Neural progenitor cell (in vitro differentiated cells): ENCODE results near the gene MDP1. TPM values are rescaled to one million over a fixed set of nuclear protein-coding genes. Genes with fewer than 3 reads are reported as not detected.

ENCODE experiments used
- DNase-seq: peaks from one replicate; pipeline ENCODE4 v3.0.0-alpha.2; 2016; ENCODE audit warnings: low spot score
- H2AFZ ChIP-seq: fragments of 200-600 bp; sonication (generic); replicated peaks from 2 replicates; pipeline ENCODE4 v1.6.1; 2016; ENCODE audit warnings: antibody characterized with exemption
- H3F3A ChIP-seq: fragments of 200-600 bp; sonication (generic); 2 replicates; pipeline ENCODE4 v1.6.1; 2016; ENCODE audit warnings: antibody characterized with exemption, low read depth
- H3K27ac ChIP-seq: fragments of 200-600 bp; sonication (generic); 2 replicates; pipeline ENCODE4 v1.5.1; 2016; ENCODE audit warnings: mild to moderate bottlenecking
- H3K27me3 ChIP-seq: fragments of 200-600 bp; sonication (generic); 2 replicates; pipeline ENCODE4 v1.6.1; 2016; ENCODE audit warnings: mild to moderate bottlenecking, moderate library complexity
- H3K36me3 ChIP-seq: fragments of 200-600 bp; sonication (generic); 2 replicates; pipeline ENCODE4 v1.5.1; 2016
- H3K4me1 ChIP-seq: fragments of 200-600 bp; sonication (generic); 2 replicates; pipeline ENCODE4 v1.6.1; 2016; ENCODE audit warnings: mixed run types
- H3K4me2 ChIP-seq: fragments of 200-600 bp; sonication (generic); 2 replicates; pipeline ENCODE4 v1.6.1; 2016
- H3K4me3 ChIP-seq: fragments of 200-600 bp; sonication (generic); 2 replicates; pipeline ENCODE4 v1.5.1; 2016
- H3K79me2 ChIP-seq: fragments of 200-600 bp; sonication (generic); 2 replicates; pipeline ENCODE4 v1.6.1; 2016; ENCODE audit warnings: low read depth
- H3K9ac ChIP-seq: fragments of 200-600 bp; sonication (generic); 2 replicates; pipeline ENCODE4 v1.6.1; 2016
- H3K9me3 ChIP-seq: fragments of 200-600 bp; sonication (generic); 2 replicates; pipeline ENCODE4 v1.5.1; 2016; ENCODE audit warnings: low read depth
- H4K20me1 ChIP-seq: fragments of 200-600 bp; sonication (generic); 2 replicates; pipeline ENCODE4 v1.6.1; 2016; ENCODE audit warnings: low read depth
- H3K27ac Mint-ChIP-seq: 3 replicates; pipeline ENCODE4 v1.8.0; 2021; ENCODE audit warnings: mixed read lengths
- H3K27me3 Mint-ChIP-seq: 2 replicates; pipeline ENCODE4 v1.8.0; 2022; ENCODE audit warnings: low read depth, mild to moderate bottlenecking, inconsistent platforms, moderate library complexity, mixed read lengths; ENCODE audit not compliant: insufficient read depth
- H3K36me3 Mint-ChIP-seq: 3 replicates; pipeline ENCODE4 v1.8.0; 2021; ENCODE audit warnings: mixed read lengths
- H3K4me1 Mint-ChIP-seq: 3 replicates; pipeline ENCODE4 v1.8.0; 2021; ENCODE audit warnings: mixed read lengths
- H3K4me3 Mint-ChIP-seq: 3 replicates; pipeline ENCODE4 v1.8.0; 2021; ENCODE audit warnings: mild to moderate bottlenecking, moderate library complexity, mixed read lengths
- H3K9me3 Mint-ChIP-seq: 3 replicates; pipeline ENCODE4 v1.8.0; 2020; ENCODE audit warnings: mixed read lengths
- EZH2 ChIP-seq: fragments of 200-600 bp; sonication (generic); IDR thresholded peaks from 2 replicates; pipeline ENCODE4 v1.6.1; 2017; ENCODE audit warnings: antibody characterized with exemption, mild to moderate bottlenecking, moderate library complexity
- EZH2phosphoT487 ChIP-seq: fragments of 200-600 bp; sonication (generic); IDR thresholded peaks from 2 replicates; pipeline ENCODE4 v1.6.1; 2017; ENCODE audit warnings: antibody characterized with exemption
- total RNA-seq: library from RNA; depleted of rRNA; stranded (reverse); fragments of >200 nt; gene quantifications from 2 replicates; pipeline ENCODE4 v1.2.3, GENCODE V29; 2015; ENCODE audit warnings: low replicate concordance
- TF ChIP-seq, protein P1 (sequence below): fragments of 200-600 bp; sonication (generic); IDR thresholded peaks from 2 replicates; pipeline ENCODE4 v1.5.1; 2017; ENCODE audit warnings: antibody characterized with exemption, mild to moderate bottlenecking

Gene MDP1
- total RNA-seq, 1 donor from 2014 or later, result 18.3 TPM

DNA sequence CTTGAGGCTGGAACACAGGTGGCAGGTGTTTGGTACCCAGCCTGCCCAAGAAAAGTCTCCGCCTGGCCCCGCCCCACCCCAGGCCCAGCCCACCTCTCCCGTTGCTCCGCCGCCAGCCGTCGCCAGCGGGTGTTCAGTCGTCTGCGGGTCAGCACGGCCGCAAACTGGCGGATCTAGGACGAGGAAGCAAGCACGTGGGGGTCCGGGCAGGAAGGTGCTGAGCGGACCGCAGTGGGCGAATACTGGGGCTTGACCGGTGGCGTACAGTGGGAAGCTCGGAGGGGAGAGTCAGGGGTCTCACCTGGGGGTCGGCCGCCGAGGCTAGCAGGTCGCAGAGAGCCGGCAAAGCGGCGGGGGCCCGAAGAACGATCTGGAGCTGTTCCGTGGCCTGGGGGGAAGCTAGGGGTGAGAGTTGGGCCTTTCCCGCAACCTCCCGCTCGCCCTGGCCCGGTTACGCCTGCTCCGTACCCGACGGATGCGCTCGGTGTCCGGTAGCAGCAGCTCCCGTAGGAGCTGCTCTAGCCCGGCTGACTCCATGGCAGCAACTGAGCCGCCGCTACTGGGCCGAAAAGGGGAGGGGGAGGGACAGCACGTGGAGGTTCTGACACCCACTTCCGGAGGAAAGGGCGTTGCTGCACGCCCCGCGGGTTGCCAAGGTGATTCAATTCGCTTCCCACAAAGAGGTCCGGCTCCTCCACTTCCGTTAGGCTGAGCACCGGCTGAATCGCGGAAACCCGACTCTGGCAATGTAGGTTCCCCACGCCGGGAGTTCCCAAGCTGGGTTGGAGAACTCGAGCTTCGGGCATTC lies 27.4 kb downstream of the MDP1 start, which contains the start of gene IPO4:
Gene IPO4 (minus strand): TSS at position 566 of the 808 bp plus-strand sequence. CDS start 29 bp downstream, at position 537.
- H3F3A ChIP-seq, result peaks cover 19% of the 10 kb centered on the region
- H3K36me3 ChIP-seq, result no peaks in the 10 kb centered on the region
- no peak within 1 kb of the TSS for H3K27ac ChIP-seq
- H4K20me1 ChIP-seq, result peaks cover 12% of the 10 kb centered on the region
- Mint-ChIP-seq H3K4me1 (peaks cover 19% of the 10 kb centered on the region), H3K27ac (peak within 1 kb of the TSS; percentile 76), H3K4me3 (peak within 1 kb of the TSS; percentile 88), H3K27me3 (peaks cover 4% of the 10 kb centered on the region), H3K9me3 (no peaks in the 10 kb centered on the region), H3K36me3 (peaks cover 26% of the 10 kb centered on the region)
- peak within 1 kb of the TSS; percentile 65 for H3K4me3 ChIP-seq
- peak within 1 kb of the TSS; percentile 87 for H3K4me2 ChIP-seq
- peaks cover 15% of the 10 kb centered on the region for H3K79me2 ChIP-seq
- peak within 1 kb of the TSS; percentile 20 for H2AFZ ChIP-seq
- DNase-seq, result peak; percentile 99
- no peaks in the 10 kb centered on the region for H3K9me3 ChIP-seq
- H3K9ac ChIP-seq, result peak within 1 kb of the TSS; percentile 40
- TF ChIP-seq EZH2phosphoT487 (no peak), EZH2 (no peak)
- TF ChIP-seq, protein P1, sequence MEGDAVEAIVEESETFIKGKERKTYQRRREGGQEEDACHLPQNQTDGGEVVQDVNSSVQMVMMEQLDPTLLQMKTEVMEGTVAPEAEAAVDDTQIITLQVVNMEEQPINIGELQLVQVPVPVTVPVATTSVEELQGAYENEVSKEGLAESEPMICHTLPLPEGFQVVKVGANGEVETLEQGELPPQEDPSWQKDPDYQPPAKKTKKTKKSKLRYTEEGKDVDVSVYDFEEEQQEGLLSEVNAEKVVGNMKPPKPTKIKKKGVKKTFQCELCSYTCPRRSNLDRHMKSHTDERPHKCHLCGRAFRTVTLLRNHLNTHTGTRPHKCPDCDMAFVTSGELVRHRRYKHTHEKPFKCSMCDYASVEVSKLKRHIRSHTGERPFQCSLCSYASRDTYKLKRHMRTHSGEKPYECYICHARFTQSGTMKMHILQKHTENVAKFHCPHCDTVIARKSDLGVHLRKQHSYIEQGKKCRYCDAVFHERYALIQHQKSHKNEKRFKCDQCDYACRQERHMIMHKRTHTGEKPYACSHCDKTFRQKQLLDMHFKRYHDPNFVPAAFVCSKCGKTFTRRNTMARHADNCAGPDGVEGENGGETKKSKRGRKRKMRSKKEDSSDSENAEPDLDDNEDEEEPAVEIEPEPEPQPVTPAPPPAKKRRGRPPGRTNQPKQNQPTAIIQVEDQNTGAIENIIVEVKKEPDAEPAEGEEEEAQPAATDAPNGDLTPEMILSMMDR, result no peak
- H3K4me1 ChIP-seq, result peaks cover 6% of the 10 kb centered on the region
- no peaks in the 10 kb centered on the region for H3K27me3 ChIP-seq

DNA sequence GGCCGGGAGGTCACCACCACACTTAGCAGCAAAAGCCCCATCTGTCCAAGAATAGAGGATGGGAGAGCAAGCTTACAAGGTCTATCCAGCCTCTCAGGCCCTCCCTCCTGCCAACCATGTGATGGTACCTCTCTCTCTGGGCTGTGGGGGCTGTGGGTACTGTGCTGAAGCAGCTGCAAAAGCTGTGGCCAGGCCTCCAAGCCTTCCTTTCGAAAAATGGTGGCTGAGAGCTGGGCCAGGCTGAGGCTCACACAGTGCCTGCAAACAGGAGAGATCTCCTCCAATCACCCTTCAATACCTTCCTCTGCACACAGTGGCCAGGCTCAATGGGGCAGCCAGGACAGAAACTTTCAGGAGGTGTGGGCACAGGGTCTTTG lies 28.3 kb downstream of the MDP1 start:
- H3K4me3 ChIP-seq, result peak overlapping the region; percentile 65
- Mint-ChIP-seq H3K4me3 (peak overlapping the region; percentile 88), H3K4me1 (peaks cover 19% of the 10 kb centered on the region), H3K9me3 (no peaks in the 10 kb centered on the region), H3K36me3 (peaks cover 24% of the 10 kb centered on the region), H3K27ac (no peak overlapping the region), H3K27me3 (peaks cover 3% of the 10 kb centered on the region)
- H3F3A ChIP-seq, result peaks cover 19% of the 10 kb centered on the region
- no peaks in the 10 kb centered on the region for H3K27me3 ChIP-seq
- no peaks in the 10 kb centered on the region for H3K9me3 ChIP-seq
- H2AFZ ChIP-seq, result no peak overlapping the region
- H3K79me2 ChIP-seq, result peaks cover 15% of the 10 kb centered on the region
- H3K36me3 ChIP-seq, result no peaks in the 10 kb centered on the region
- H3K4me1 ChIP-seq, result peaks cover 6% of the 10 kb centered on the region
- no peak overlapping the region for H3K27ac ChIP-seq
- TF ChIP-seq EZH2phosphoT487 (no peak), EZH2 (no peak)
- TF ChIP-seq, protein P1, result no peak
- H3K4me2 ChIP-seq, result peak overlapping the region; percentile 87
- DNase-seq, result no peak
- H3K9ac ChIP-seq, result peak overlapping the region; percentile 40
- H4K20me1 ChIP-seq, result peaks cover 12% of the 10 kb centered on the region

DNA sequence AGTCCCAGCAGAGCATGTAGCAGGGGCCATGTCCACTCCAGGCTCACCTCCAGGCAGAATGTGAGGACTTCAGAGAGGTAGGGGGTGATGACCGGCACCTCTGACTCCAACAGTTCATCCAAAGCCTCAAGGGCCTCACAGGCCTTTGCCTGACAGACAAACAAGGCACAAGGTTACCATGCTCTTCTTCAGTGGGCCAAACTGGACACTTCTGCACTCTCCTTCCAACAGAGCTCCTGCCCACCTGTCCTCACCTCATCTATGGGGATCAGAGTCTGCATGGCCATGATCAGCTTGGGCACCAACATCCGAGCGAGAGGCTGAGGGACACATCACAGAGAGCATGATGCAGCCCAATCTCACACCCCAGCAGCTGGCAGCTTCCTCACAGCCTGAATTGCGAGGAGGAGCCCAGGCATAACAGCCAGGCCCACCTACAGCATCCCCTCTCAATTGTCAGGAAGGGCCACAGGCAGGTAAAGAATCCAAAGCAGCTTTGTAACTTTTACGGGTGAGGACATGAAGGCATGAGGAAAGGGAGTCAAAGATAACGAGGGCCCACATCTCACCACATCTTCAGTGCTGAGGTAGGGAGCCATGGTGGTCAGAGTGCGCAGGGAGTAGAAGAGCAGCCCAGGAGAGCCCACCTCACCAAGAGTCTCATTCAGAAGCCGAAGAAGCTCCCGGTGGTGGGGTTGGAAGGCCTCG lies 28.9 kb downstream of the MDP1 start:
- DNase-seq, result no peak
- Mint-ChIP-seq H3K27ac (no peak overlapping the region), H3K4me3 (peak overlapping the region; percentile 88), H3K9me3 (no peaks in the 10 kb centered on the region), H3K36me3 (peaks cover 23% of the 10 kb centered on the region), H3K4me1 (peaks cover 19% of the 10 kb centered on the region), H3K27me3 (peaks cover 3% of the 10 kb centered on the region)
- H3K4me3 ChIP-seq, result no peak overlapping the region
- no peak overlapping the region for H3K9ac ChIP-seq
- H3K4me1 ChIP-seq, result peaks cover 6% of the 10 kb centered on the region
- no peaks in the 10 kb centered on the region for H3K9me3 ChIP-seq
- H4K20me1 ChIP-seq, result peaks cover 12% of the 10 kb centered on the region
- H3K4me2 ChIP-seq, result no peak overlapping the region
- TF ChIP-seq, protein P1, result no peak
- TF ChIP-seq EZH2phosphoT487 (no peak), EZH2 (no peak)
- H3K36me3 ChIP-seq, result no peaks in the 10 kb centered on the region
- peaks cover 19% of the 10 kb centered on the region for H3F3A ChIP-seq
- no peaks in the 10 kb centered on the region for H3K27me3 ChIP-seq
- H2AFZ ChIP-seq, result no peak overlapping the region
- H3K79me2 ChIP-seq, result peaks cover 15% of the 10 kb centered on the region
- no peak overlapping the region for H3K27ac ChIP-seq
